B cell (primary cell): Measurements from ENCODE around the gene NAV2. TPM values are rescaled to one million over a fixed set of nuclear protein-coding genes. Genes with fewer than 3 reads are reported as not detected.

Experiments used
- ATAC-seq: fragments of 200-7000 bp; cut with Tn5 transposase; one replicate; pipeline ENCODE4 v1.10.0; 2021; ENCODE audit warnings: low read depth, mild to moderate bottlenecking, moderate number of reproducible peaks, moderate library complexity
- CTCF ChIA-PET: fragments of 350-600 bp; sonication (Branson Sonifier 250); formaldehyde crosslinking; loops from one replicate; lab custom pipeline; 2021; ENCODE audit warnings: antibody characterized with exemption, inconsistent platforms; lab: Charles Lee
- POLR2A ChIA-PET: fragments of 350-600 bp; sonication (Branson Sonifier 250); formaldehyde crosslinking; loops from one replicate; lab custom pipeline; 2021; ENCODE audit warnings: antibody characterized with exemption; lab: Charles Lee
- DNase-seq: peaks from one replicate; pipeline ENCODE4 v3.0.0; 2013
- H2AFZ ChIP-seq: 2 replicates; pipeline ENCODE4 v1.6.1; 2012; ENCODE audit warnings: mild to moderate bottlenecking, low read depth, low read length; ENCODE audit not compliant: insufficient read depth, poor library complexity, severe bottlenecking
- H3K27ac ChIP-seq, 2 donors: 1 replicate in 1 of 2; 2 replicates in 1 of 2; pipeline ENCODE4 v1.5.1; 2012 to 2013; ENCODE audit warnings: low read length in 2 of 2, mild to moderate bottlenecking in 2 of 2, moderate library complexity in 1 of 2
- H3K27me3 ChIP-seq, 4 experiments: fragments of 200-600 bp in 1 of 4; sonication (generic) in 1 of 4; replicated peaks in 1 of 4; 1 replicate in 2 of 4; 2 replicates in 2 of 4; pipeline versions ENCODE4 v1.6.1 to v1.7.0; 2013 to 2016; ENCODE audit warnings: low read length in 3 of 4, mild to moderate bottlenecking in 2 of 4, mixed read lengths in 1 of 4, moderate library complexity in 1 of 4; ENCODE audit not compliant: insufficient read depth in 4 of 4, control insufficient read depth in 3 of 4; ENCODE audit errors: control extremely low read depth in 1 of 4
- H3K36me3 ChIP-seq, 2 experiments: replicated peaks in 1 of 2; 1 replicate in 1 of 2; 2 replicates in 1 of 2; pipeline versions ENCODE4 v1.6.1 to v1.7.1; 2013; ENCODE audit warnings: low read length in 1 of 2; ENCODE audit not compliant: insufficient read depth in 2 of 2, control insufficient read depth in 1 of 2; ENCODE audit errors: control extremely low read depth in 1 of 2, extremely low read depth in 1 of 2
- H3K4me1 ChIP-seq, 2 donors: fragments of 200-600 bp in 1 of 2; sonication (generic) in 1 of 2; 1 replicate in 1 of 2; 2 replicates in 1 of 2; pipeline versions ENCODE4 v1.5.1 to v1.6.1; 2013 to 2017; ENCODE audit warnings: low read length in 2 of 2; ENCODE audit not compliant: control insufficient read depth in 2 of 2, insufficient read depth in 2 of 2
- H3K4me2 ChIP-seq: replicated peaks from 2 replicates; pipeline ENCODE3; 2012; ENCODE audit warnings: mild to moderate bottlenecking, low read depth, low read length; ENCODE audit not compliant: poor library complexity, severe bottlenecking
- H3K4me3 ChIP-seq, 5 experiments: fragments of 200-600 bp in 1 of 5; sonication (generic) in 1 of 5; 1 replicate in 3 of 5; 2 replicates in 2 of 5; pipeline versions ENCODE4 v1.5.1 to v1.7.0; 2011 to 2016; ENCODE audit warnings: low read length in 4 of 5, mild to moderate bottlenecking in 4 of 5, low read depth in 2 of 5, control low read depth in 1 of 5, moderate library complexity in 1 of 5; ENCODE audit not compliant: insufficient read depth in 1 of 5; ENCODE audit errors: control extremely low read depth in 1 of 5, extremely low read depth in 1 of 5
- H3K79me2 ChIP-seq: fragments of 200-600 bp; sonication (generic); one replicate; pipeline ENCODE4 v1.6.0; 2016; ENCODE audit warnings: low read length; ENCODE audit not compliant: control insufficient read depth, insufficient read depth
- H3K9ac ChIP-seq: fragments of 200-600 bp; sonication (generic); 2 replicates; pipeline ENCODE4 v1.6.1; 2017; ENCODE audit warnings: mild to moderate bottlenecking, low read length, moderate library complexity
- H3K9me3 ChIP-seq, 3 donors: one replicate each; pipeline versions ENCODE4 v1.6.1 to v1.7.1; 2013; ENCODE audit warnings: low read length in 2 of 3; ENCODE audit not compliant: control insufficient read depth in 2 of 3, insufficient read depth in 1 of 3; ENCODE audit errors: control extremely low read depth in 1 of 3
- H4K20me1 ChIP-seq: 2 replicates; pipeline ENCODE4 v1.6.0; 2012; ENCODE audit warnings: mild to moderate bottlenecking, low read length; ENCODE audit not compliant: insufficient read depth, control insufficient read depth, poor library complexity, severe bottlenecking
- H3K27ac Mint-ChIP-seq: one replicate; pipeline ENCODE4 v1.8.0; 2021; ENCODE audit warnings: mixed read lengths
- H3K27me3 Mint-ChIP-seq: one replicate; pipeline ENCODE4 v1.8.0; 2021; ENCODE audit warnings: mixed read lengths
- H3K4me1 Mint-ChIP-seq: one replicate; pipeline ENCODE4 v1.8.0; 2021; ENCODE audit warnings: mixed read lengths
- H3K4me3 Mint-ChIP-seq: one replicate; pipeline ENCODE4 v1.8.0; 2021; ENCODE audit warnings: mixed read lengths
- H3K9me3 Mint-ChIP-seq: one replicate; pipeline ENCODE4 v1.8.0; 2022; ENCODE audit warnings: mixed read lengths; ENCODE audit not compliant: insufficient read depth
- EZH2 ChIP-seq: IDR thresholded peaks from 2 replicates; pipeline ENCODE4 v1.6.1; 2012; ENCODE audit warnings: borderline replicate concordance, low read depth, mild to moderate bottlenecking, moderate library complexity, low read length; ENCODE audit not compliant: insufficient read depth, poor library complexity, severe bottlenecking
- WGBS: methylation state at CpG from one replicate; pipeline ENCODE4 v1.1.5; 2013; ENCODE audit warnings: missing lambda C conversion rate; ENCODE audit not compliant: insufficient coverage; 5-methylcytosine and 5-hydroxymethylcytosine counted together
- intact Hi-C: fragments of 100-400 bp; cut with micrococcal nuclease; formaldehyde crosslinking; loops from one replicate; pipeline ENCODE4 v1.10.0; 2022
- polyA plus RNA-seq: library from polyadenylated mRNA; depleted of rRNA; stranded (reverse); fragments of >200 nt; gene quantifications from 2 replicates; pipeline ENCODE4 v1.2.3, GENCODE V29; 2012
- total RNA-seq, 2 donors: library from RNA; stranded (reverse); fragments of 120-200 nt in 1 of 2; gene quantifications; 1 replicate in 1 of 2; 2 replicates in 1 of 2; pipeline versions ENCODE4 v1.2.3 to v1.2.4, GENCODE V29; 2013 to 2022
- TF ChIP-seq, protein P1 (sequence below): fragments of 200-600 bp; IDR thresholded peaks from one replicate; pipeline ENCODE4 v1.8.0; 2022; ENCODE audit warnings: antibody characterized with exemption, mild to moderate bottlenecking

NAV2 gene
- total and polyA plus RNA-seq, 2 donors (not counting 1 experiment from before 2014, with no cell fraction given): 0.82 to 22.2 TPM

DNA sequence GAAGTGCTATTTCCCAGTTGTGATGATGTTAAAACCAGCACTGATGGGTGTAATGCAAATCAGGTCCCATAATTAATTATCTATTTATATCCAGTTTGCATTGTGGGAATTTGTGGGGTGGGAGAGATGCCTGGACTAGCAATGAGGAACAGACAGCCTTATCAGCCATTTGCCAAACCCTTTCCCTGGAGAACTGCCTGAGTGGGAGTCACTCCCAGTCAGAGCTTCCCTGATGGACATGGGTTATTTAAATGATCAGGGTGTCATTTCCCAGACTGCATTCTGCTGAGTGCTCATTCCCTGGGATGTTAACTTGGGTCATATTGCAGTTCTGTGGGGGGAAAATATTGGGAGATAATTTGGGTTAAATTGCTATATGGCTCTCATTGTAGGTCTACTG lies 168.5 kb downstream of the NAV2 start:
- no peak for TF ChIP-seq EZH2
- TF ChIP-seq, protein P1, sequence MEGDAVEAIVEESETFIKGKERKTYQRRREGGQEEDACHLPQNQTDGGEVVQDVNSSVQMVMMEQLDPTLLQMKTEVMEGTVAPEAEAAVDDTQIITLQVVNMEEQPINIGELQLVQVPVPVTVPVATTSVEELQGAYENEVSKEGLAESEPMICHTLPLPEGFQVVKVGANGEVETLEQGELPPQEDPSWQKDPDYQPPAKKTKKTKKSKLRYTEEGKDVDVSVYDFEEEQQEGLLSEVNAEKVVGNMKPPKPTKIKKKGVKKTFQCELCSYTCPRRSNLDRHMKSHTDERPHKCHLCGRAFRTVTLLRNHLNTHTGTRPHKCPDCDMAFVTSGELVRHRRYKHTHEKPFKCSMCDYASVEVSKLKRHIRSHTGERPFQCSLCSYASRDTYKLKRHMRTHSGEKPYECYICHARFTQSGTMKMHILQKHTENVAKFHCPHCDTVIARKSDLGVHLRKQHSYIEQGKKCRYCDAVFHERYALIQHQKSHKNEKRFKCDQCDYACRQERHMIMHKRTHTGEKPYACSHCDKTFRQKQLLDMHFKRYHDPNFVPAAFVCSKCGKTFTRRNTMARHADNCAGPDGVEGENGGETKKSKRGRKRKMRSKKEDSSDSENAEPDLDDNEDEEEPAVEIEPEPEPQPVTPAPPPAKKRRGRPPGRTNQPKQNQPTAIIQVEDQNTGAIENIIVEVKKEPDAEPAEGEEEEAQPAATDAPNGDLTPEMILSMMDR: no peak
- ChIA-PET POLR2A (no interaction called here), CTCF (no interaction called here)
- intact Hi-C loops: no loop called here
- Mint-ChIP-seq H3K27ac (no peak overlapping the region), H3K9me3 (no peaks in the 10 kb centered on the region), H3K27me3 (no peaks in the 10 kb centered on the region), H3K4me3 (no peak overlapping the region), H3K4me1 (no peaks in the 10 kb centered on the region)
- Histone ChIP-seq H4K20me1 (no peaks in the 10 kb centered on the region), H3K4me1 (no peaks in the 10 kb centered on the region), H3K4me2 (no peak overlapping the region), H2AFZ (no peak overlapping the region), H3K36me3 (no peaks in the 10 kb centered on the region), H3K9ac (no peak overlapping the region), H3K9me3 (no peaks in the 10 kb centered on the region), H3K79me2 (no peaks in the 10 kb centered on the region), H3K27ac (no peak overlapping the region), H3K27me3 (no peaks in the 10 kb centered on the region), H3K4me3 (no peak overlapping the region)
- DNase-seq (no peak), ATAC-seq (no peak)

DNA sequence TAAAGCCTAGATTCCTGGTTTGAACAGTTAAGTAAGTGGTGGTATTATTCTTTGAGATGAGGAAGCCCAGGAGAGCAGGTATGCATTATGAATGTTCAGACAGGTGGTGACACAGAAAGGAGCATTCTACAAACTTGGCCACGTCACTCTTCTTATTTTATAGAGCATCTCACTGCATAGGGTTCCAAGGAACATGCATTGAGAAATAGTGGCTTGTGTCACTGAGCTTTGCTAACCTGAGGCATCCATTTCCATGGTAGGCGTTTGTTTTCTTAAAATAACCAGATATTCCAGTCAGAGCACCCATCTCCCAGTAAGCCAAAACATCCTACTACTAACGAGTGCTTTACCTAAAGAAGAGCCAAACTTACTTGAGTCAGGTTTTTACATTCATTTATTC lies 169.7 kb downstream of the NAV2 start:
- intact Hi-C loops: no loop called here
- H3K27ac ChIP-seq: no peak overlapping the region
- H3K4me3 ChIP-seq: no peak overlapping the region
- H2AFZ ChIP-seq: no peak overlapping the region
- Mint-ChIP-seq H3K4me1 (no peaks in the 10 kb centered on the region), H3K27ac (no peak overlapping the region), H3K27me3 (no peaks in the 10 kb centered on the region), H3K4me3 (no peak overlapping the region), H3K9me3 (no peaks in the 10 kb centered on the region)
- POLR2A ChIA-PET: no interaction called here
- no peaks in the 10 kb centered on the region for H3K4me1 ChIP-seq
- H3K9me3 ChIP-seq: no peaks in the 10 kb centered on the region
- CTCF ChIA-PET: no interaction called here
- no peak for DNase-seq
- no peaks in the 10 kb centered on the region for H3K36me3 ChIP-seq
- H3K79me2 ChIP-seq: no peaks in the 10 kb centered on the region
- H3K4me2 ChIP-seq: no peak overlapping the region
- ATAC-seq: no peak
- no peaks in the 10 kb centered on the region for H3K27me3 ChIP-seq
- no peak overlapping the region for H3K9ac ChIP-seq
- WGBS: 62% methylated on average over 2 of the region's 3 CpGs
- TF ChIP-seq EZH2: no peak
- TF ChIP-seq, protein P1: no peak
- no peaks in the 10 kb centered on the region for H4K20me1 ChIP-seq
